HepG2 (cell line): Measurements from ENCODE around the gene MAGI1. TPM values are rescaled to one million over a fixed set of nuclear protein-coding genes. Genes with fewer than 3 reads are reported as not detected.

Source experiments
- ATAC-seq: fragments of 200-7000 bp; cut with Tn5 transposase; 3 replicates; pipeline ENCODE4 v1.9.1; 2020; ENCODE audit warnings: mild to moderate bottlenecking, moderate library complexity
- BruUV-seq: library from RNA; stranded (reverse); fragments of 400-500 nt; replicated peaks from 2 replicates; lab custom pipeline; 2021; lab: Mats Ljungman, UMichigan
- CTCF ChIA-PET: fragments of 300-600 bp; formaldehyde crosslinking; extraction: SDS; loops from one replicate; lab custom pipeline; 2021; ENCODE audit warnings: low total read pairs, inconsistent platforms, low intra/inter-chr PET ratio; lab: Yijun Ruan, JAX
- POLR2A ChIA-PET: fragments of 350-600 bp; sonication (Branson Sonifier 250); formaldehyde crosslinking; loops from one replicate; lab custom pipeline; 2020; ENCODE audit warnings: antibody characterized with exemption, inconsistent platforms; lab: Yijun Ruan, JAX
- DNase-seq: peaks from one replicate; pipeline ENCODE4 v3.0.0-alpha.2; 2015; ENCODE audit warnings: low spot score
- FAIRE-seq: peaks from 3 replicates; lab custom pipeline; 2011; peaks lifted over from hg19 to GRCh38; lab: Jason Lieb, UNC
- H2AFZ ChIP-seq: one replicate; pipeline ENCODE4 v1.6.1; 2011; ENCODE audit warnings: low read length, inconsistent platforms
- H3K27ac ChIP-seq: fragments of 300-600 bp; 3 replicates; pipeline ENCODE4 v1.8.0; 2011; ENCODE audit warnings: mixed run types, mild to moderate bottlenecking, mixed read lengths, low read length, inconsistent platforms; ENCODE audit not compliant: insufficient read depth; ENCODE audit errors: extremely low read length
- H3K27me3 ChIP-seq, 2 experiments: fragments of 200-600 bp in 1 of 2; 2 replicates in 1 of 2; 3 replicates in 1 of 2; pipeline versions ENCODE4 v1.6.0 to v1.8.0; 2011; ENCODE audit warnings: low read length in 2 of 2, mild to moderate bottlenecking in 2 of 2, moderate library complexity in 2 of 2, inconsistent platforms in 1 of 2; ENCODE audit not compliant: insufficient read depth in 2 of 2, control insufficient read depth in 1 of 2
- H3K36me3 ChIP-seq, 2 experiments: fragments of 200-600 bp in 1 of 2; replicated peaks in 1 of 2; 2 replicates in 1 of 2; 3 replicates in 1 of 2; pipeline versions ENCODE4 v1.5.1 to v1.8.0; 2011; ENCODE audit warnings: low read length in 2 of 2, inconsistent platforms in 1 of 2; ENCODE audit not compliant: insufficient read depth in 2 of 2, control insufficient read depth in 1 of 2
- H3K4me1 ChIP-seq: 2 replicates; pipeline ENCODE4 v1.5.1; 2012; ENCODE audit warnings: low read length, inconsistent platforms; ENCODE audit not compliant: insufficient read depth
- H3K4me2 ChIP-seq: 2 replicates; pipeline ENCODE4 v1.6.0; 2011; ENCODE audit warnings: low read depth, low read length, inconsistent platforms
- H3K4me3 ChIP-seq, 3 experiments: fragments of 200-600 bp in 1 of 3; sonication (generic), shearing (Covaris generic) in 1 of 3; replicated peaks in 1 of 3; 2 replicates each; pipeline ENCODE4 v1.5.1; 2011 to 2016; ENCODE audit warnings: low read length in 3 of 3, inconsistent platforms in 2 of 3, low read depth in 2 of 3, mild to moderate bottlenecking in 2 of 3, control low read depth in 1 of 3, mixed read lengths in 1 of 3; ENCODE audit not compliant: insufficient read depth in 1 of 3
- H3K79me2 ChIP-seq: one replicate; pipeline ENCODE4 v1.6.1; 2011; ENCODE audit warnings: low read length, inconsistent platforms; ENCODE audit not compliant: insufficient read depth
- H3K9ac ChIP-seq: 2 replicates; pipeline ENCODE4 v1.6.0; 2011; ENCODE audit warnings: mild to moderate bottlenecking, low read depth, low read length, inconsistent platforms; ENCODE audit not compliant: insufficient read depth
- H3K9me3 ChIP-seq: 2 replicates; pipeline ENCODE4 v1.5.1; 2012; ENCODE audit warnings: mild to moderate bottlenecking, low read length
- H4K20me1 ChIP-seq: 2 replicates; pipeline ENCODE4 v1.6.0; 2011; ENCODE audit warnings: inconsistent platforms, mild to moderate bottlenecking, low read length, moderate library complexity; ENCODE audit not compliant: insufficient read depth
- CREB1 ChIP-seq, 2 experiments: fragments of 450-650 bp in 1 of 2; IDR thresholded peaks; 2 replicates each; pipeline ENCODE4 v1.6.1; 2016 to 2017; ENCODE audit warnings: control low read depth in 1 of 2, mild to moderate bottlenecking in 1 of 2, missing compliant biosample characterization in 1 of 2, missing genetic modification characterization in 1 of 2
- NCOA2 ChIP-seq: sonication (generic); formaldehyde crosslinking; IDR thresholded peaks from 2 replicates; pipeline ENCODE4 v1.8.0; 2022; ENCODE audit warnings: inconsistent platforms
- YY1 ChIP-seq: IDR thresholded peaks from 2 replicates; pipeline ENCODE4 v1.6.1; 2011; ENCODE audit warnings: low read length, low read depth, moderate library complexity, mild to moderate bottlenecking; ENCODE audit not compliant: insufficient read depth, insufficient replicate concordance
- ZFY ChIP-seq: sonication (generic); formaldehyde crosslinking; IDR thresholded peaks from 2 replicates; pipeline ENCODE4 v1.4.0; 2020; ENCODE audit warnings: missing genetic modification reagents
- ZNF747 ChIP-seq: sonication (generic); formaldehyde crosslinking; IDR thresholded peaks from 2 replicates; pipeline ENCODE4 v1.8.1; 2023; ENCODE audit warnings: missing genetic modification reagents, mild to moderate bottlenecking, borderline replicate concordance
- ZSCAN21 ChIP-seq: sonication (generic); formaldehyde crosslinking; IDR thresholded peaks from 2 replicates; pipeline ENCODE4 v1.8.0; 2022; ENCODE audit warnings: mild to moderate bottlenecking, missing genetic modification reagents, moderate library complexity, borderline replicate concordance
- WGBS: methylation state at CpG from one replicate; pipeline ENCODE4 v1.1.6; 2017; ENCODE audit warnings: low lambda C conversion rate; 5-methylcytosine and 5-hydroxymethylcytosine counted together
- in situ Hi-C: cut with HindIII; loops from 2 replicates; pipeline ENCODE4 v1.10.0; 2017; ENCODE audit warnings: low pct_unique_long_range_greater_than_20kb; ENCODE audit not compliant: extremely low pct_ligation_motif_present
- intact Hi-C: fragments of 100-400 bp; cut with micrococcal nuclease; formaldehyde crosslinking; loops from one replicate; pipeline ENCODE4 v1.10.0; 2022; ENCODE audit not compliant: unreplicated experiment
- polyA plus RNA-seq, 8 experiments: library from polyadenylated mRNA; depleted of rRNA in 3 of 8; stranded (reverse) in 7 of 8; unstranded in 1 of 8; fragments of >200 nt; fragmentation: Illumina TruSeq in 4 of 8; extraction: Trizol in 4 of 8; gene quantifications; 2 replicates each; pipeline versions ENCODE4 v1.2.1 to v1.2.3, GENCODE V29; 2011 to 2016; ENCODE audit warnings: low read depth in 4 of 8, missing spikeins in 1 of 8, mixed read lengths in 1 of 8; ENCODE audit not compliant: insufficient read depth in 1 of 8
- total RNA-seq, 5 experiments: library from RNA; depleted of rRNA; stranded (reverse); fragments of >200 nt; fragmentation: Illumina TruSeq; extraction: Trizol; gene quantifications; 2 replicates each; pipeline ENCODE4 v1.2.3, GENCODE V29; 2016; ENCODE audit warnings: low read depth in 1 of 5
- TF ChIP-seq, protein P1 (sequence below): sonication (generic); formaldehyde crosslinking; conservative IDR thresholded peaks from 2 replicates; pipeline ENCODE4 v1.8.1; 2023; ENCODE audit warnings: missing genetic modification reagents
- TF ChIP-seq, protein P2 (sequence below): sonication (generic); formaldehyde crosslinking; conservative IDR thresholded peaks from 2 replicates; pipeline ENCODE4 v1.5.0; 2020; ENCODE audit warnings: missing genetic modification reagents
- TF ChIP-seq, protein P3 (sequence below): sonication (generic); formaldehyde crosslinking; IDR thresholded peaks from 2 replicates; pipeline ENCODE4 v1.4.0; 2020; ENCODE audit warnings: missing genetic modification reagents
- TF ChIP-seq, protein P4 (sequence below): sonication (generic); formaldehyde crosslinking; IDR thresholded peaks from 2 replicates; pipeline ENCODE4 v1.5.0; 2020; ENCODE audit warnings: mild to moderate bottlenecking, missing genetic modification reagents, borderline replicate concordance
- TF ChIP-seq, protein P5 (sequence below): sonication (generic); formaldehyde crosslinking; conservative IDR thresholded peaks from 2 replicates; pipeline ENCODE4 v1.4.0; 2020; ENCODE audit warnings: mild to moderate bottlenecking, missing genetic modification reagents, moderate library complexity

Gene MAGI1
- total and polyA plus RNA-seq, 2 of the 13 experiments (the other 11 are each of a cell fraction or from before 2014, with no cell fraction given), result 22.2 to 26.0 TPM

DNA sequence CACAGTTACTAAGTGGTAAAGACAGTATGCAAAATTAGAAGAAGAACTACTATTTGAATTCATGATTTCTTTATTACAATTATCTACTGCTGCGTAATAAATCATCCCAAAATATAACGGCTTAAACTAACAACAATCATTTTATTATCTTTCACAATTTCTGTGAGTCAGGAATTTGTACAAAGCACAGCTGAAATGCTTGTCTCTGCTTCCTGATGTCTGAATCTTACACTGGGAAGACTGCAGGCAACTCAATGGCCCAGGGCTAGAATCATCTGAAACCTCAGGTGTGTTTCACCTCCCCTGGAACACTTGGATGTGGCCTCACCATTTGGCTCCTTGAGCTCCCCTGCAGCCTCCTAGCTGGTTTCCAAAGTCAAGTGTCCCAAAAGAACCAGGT lies 145.1 kb downstream of the MAGI1 start:
- ATAC-seq (no peak), FAIRE-seq (no peak)
- WGBS, result 97% methylated on average over 2 of the region's 2 CpGs
- H3K9me3 ChIP-seq, result no peaks in the 10 kb centered on the region
- intact Hi-C loops (no loop called here), in situ Hi-C loops (no loop called here)
- CTCF ChIA-PET, result no interaction called here
- no peak overlapping the region for H3K9ac ChIP-seq
- no TSS peak for BruUV-seq
- H3K4me3 ChIP-seq, result no peak overlapping the region
- H2AFZ ChIP-seq, result no peak overlapping the region
- no peak overlapping the region for H3K4me2 ChIP-seq
- peaks cover 33% of the 10 kb centered on the region for H4K20me1 ChIP-seq
- H3K27me3 ChIP-seq, result no peaks in the 10 kb centered on the region
- H3K4me1 ChIP-seq, result no peaks in the 10 kb centered on the region
- no peak overlapping the region for H3K27ac ChIP-seq
- POLR2A ChIA-PET, result no interaction called here
- no peak for TF ChIP-seq YY1
- TF ChIP-seq, protein P1, sequence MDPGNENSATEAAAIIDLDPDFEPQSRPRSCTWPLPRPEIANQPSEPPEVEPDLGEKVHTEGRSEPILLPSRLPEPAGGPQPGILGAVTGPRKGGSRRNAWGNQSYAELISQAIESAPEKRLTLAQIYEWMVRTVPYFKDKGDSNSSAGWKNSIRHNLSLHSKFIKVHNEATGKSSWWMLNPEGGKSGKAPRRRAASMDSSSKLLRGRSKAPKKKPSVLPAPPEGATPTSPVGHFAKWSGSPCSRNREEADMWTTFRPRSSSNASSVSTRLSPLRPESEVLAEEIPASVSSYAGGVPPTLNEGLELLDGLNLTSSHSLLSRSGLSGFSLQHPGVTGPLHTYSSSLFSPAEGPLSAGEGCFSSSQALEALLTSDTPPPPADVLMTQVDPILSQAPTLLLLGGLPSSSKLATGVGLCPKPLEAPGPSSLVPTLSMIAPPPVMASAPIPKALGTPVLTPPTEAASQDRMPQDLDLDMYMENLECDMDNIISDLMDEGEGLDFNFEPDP (CRISPR knock-in tag), result no peak
- TF ChIP-seq, protein P2, sequence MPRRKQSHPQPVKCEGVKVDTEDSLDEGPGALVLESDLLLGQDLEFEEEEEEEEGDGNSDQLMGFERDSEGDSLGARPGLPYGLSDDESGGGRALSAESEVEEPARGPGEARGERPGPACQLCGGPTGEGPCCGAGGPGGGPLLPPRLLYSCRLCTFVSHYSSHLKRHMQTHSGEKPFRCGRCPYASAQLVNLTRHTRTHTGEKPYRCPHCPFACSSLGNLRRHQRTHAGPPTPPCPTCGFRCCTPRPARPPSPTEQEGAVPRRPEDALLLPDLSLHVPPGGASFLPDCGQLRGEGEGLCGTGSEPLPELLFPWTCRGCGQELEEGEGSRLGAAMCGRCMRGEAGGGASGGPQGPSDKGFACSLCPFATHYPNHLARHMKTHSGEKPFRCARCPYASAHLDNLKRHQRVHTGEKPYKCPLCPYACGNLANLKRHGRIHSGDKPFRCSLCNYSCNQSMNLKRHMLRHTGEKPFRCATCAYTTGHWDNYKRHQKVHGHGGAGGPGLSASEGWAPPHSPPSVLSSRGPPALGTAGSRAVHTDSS (CRISPR knock-in tag), result no peak
- no peak for TF ChIP-seq ZSCAN21 (CRISPR knock-in tag)
- TF ChIP-seq, protein P3, sequence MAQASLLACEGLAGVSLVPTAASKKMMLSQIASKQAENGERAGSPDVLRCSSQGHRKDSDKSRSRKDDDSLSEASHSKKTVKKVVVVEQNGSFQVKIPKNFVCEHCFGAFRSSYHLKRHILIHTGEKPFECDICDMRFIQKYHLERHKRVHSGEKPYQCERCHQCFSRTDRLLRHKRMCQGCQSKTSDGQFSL (CRISPR knock-in tag), result no peak
- no peak for TF ChIP-seq NCOA2 (CRISPR knock-in tag)
- TF ChIP-seq, protein P4, sequence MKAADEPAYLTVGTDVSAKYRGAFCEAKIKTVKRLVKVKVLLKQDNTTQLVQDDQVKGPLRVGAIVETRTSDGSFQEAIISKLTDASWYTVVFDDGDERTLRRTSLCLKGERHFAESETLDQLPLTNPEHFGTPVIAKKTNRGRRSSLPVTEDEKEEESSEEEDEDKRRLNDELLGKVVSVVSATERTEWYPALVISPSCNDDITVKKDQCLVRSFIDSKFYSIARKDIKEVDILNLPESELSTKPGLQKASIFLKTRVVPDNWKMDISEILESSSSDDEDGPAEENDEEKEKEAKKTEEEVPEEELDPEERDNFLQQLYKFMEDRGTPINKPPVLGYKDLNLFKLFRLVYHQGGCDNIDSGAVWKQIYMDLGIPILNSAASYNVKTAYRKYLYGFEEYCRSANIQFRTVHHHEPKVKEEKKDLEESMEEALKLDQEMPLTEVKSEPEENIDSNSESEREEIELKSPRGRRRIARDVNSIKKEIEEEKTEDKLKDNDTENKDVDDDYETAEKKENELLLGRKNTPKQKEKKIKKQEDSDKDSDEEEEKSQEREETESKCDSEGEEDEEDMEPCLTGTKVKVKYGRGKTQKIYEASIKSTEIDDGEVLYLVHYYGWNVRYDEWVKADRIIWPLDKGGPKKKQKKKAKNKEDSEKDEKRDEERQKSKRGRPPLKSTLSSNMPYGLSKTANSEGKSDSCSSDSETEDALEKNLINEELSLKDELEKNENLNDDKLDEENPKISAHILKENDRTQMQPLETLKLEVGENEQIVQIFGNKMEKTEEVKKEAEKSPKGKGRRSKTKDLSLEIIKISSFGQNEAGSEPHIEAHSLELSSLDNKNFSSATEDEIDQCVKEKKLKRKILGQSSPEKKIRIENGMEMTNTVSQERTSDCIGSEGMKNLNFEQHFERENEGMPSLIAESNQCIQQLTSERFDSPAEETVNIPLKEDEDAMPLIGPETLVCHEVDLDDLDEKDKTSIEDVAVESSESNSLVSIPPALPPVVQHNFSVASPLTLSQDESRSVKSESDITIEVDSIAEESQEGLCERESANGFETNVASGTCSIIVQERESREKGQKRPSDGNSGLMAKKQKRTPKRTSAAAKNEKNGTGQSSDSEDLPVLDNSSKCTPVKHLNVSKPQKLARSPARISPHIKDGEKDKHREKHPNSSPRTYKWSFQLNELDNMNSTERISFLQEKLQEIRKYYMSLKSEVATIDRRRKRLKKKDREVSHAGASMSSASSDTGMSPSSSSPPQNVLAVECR, result no peak
- no peak for TF ChIP-seq ZNF747 (CRISPR knock-in tag)
- TF ChIP-seq ZFY, result no peak
- no peak for TF ChIP-seq CREB1 (IDR thresholded peaks at IDR 0.05)
- TF ChIP-seq CREB1 (CRISPR knock-in tag; IDR thresholded peaks at IDR 0.05), result no peak
- TF ChIP-seq, protein P5, sequence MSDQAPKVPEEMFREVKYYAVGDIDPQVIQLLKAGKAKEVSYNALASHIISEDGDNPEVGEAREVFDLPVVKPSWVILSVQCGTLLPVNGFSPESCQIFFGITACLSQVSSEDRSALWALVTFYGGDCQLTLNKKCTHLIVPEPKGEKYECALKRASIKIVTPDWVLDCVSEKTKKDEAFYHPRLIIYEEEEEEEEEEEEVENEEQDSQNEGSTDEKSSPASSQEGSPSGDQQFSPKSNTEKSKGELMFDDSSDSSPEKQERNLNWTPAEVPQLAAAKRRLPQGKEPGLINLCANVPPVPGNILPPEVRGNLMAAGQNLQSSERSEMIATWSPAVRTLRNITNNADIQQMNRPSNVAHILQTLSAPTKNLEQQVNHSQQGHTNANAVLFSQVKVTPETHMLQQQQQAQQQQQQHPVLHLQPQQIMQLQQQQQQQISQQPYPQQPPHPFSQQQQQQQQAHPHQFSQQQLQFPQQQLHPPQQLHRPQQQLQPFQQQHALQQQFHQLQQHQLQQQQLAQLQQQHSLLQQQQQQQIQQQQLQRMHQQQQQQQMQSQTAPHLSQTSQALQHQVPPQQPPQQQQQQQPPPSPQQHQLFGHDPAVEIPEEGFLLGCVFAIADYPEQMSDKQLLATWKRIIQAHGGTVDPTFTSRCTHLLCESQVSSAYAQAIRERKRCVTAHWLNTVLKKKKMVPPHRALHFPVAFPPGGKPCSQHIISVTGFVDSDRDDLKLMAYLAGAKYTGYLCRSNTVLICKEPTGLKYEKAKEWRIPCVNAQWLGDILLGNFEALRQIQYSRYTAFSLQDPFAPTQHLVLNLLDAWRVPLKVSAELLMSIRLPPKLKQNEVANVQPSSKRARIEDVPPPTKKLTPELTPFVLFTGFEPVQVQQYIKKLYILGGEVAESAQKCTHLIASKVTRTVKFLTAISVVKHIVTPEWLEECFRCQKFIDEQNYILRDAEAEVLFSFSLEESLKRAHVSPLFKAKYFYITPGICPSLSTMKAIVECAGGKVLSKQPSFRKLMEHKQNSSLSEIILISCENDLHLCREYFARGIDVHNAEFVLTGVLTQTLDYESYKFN (CRISPR knock-in tag), result no peak
- TF ChIP-seq, all 625 proteins: peak for 0
- Histone ChIP-seq H3K79me2 (peaks cover 79% of the 10 kb centered on the region), H3K36me3 (no peaks in the 10 kb centered on the region)
- no peak for DNase-seq
